Cardiac septum (tissue), 1 donor: Measurements from ENCODE around the gene POU2AF1. TPM values are rescaled to one million over a fixed set of nuclear protein-coding genes. Genes with fewer than 3 reads are reported as not detected.

Source experiments
- DNase-seq: peaks from one replicate; pipeline ENCODE4 v3.0.0-alpha.2; 2020; ENCODE audit warnings: low spot score
- intact Hi-C: fragments of 100-400 bp; cut with DNase I; formaldehyde crosslinking; loops from one replicate; pipeline ENCODE4 v1.14.0; 2022
- total RNA-seq: library from RNA; stranded (reverse); fragmentation: NEBNext Ultra II Directional; extraction: Animal tissue kit (Norgen Biotek cat#: 25700); gene quantifications from one replicate; pipeline ENCODE4 v1.2.1, GENCODE V29; 2021
- donor health status: DM: no; HTN: no; CAD: no.

The POU2AF1 gene
- total RNA-seq, 1 donor from 2014 or later, result 0.13 TPM

- no peak for DNase-seq
- intact Hi-C loops, result no loop called here
Measured at GRCh38 chr11:111352935-111353710, 26.0 kb downstream of the POU2AF1 start.

- DNase-seq, result no peak
Measured at GRCh38 chr11:111352231-111352746, 26.8 kb downstream of the POU2AF1 start.

GRCh38 chr11:111351374-111352055, 27.6 kb downstream of the POU2AF1 start:
- intact Hi-C loops, result no loop called here
- DNase-seq, result no peak

More at GRCh38 chr11:111352231-111352746, 26.8 kb downstream of the POU2AF1 start:
- intact Hi-C loops, result no loop called here

- intact Hi-C loops, result no loop called here
- DNase-seq, result no peak
Measured at GRCh38 chr11:111350811-111351210, 28.3 kb downstream of the POU2AF1 start.

GRCh38 chr11:111349191-111349695, 29.8 kb downstream of the POU2AF1 start:
- no peak for DNase-seq
- intact Hi-C loops, result no loop called here

- intact Hi-C loops, result no loop called here
- DNase-seq, result no peak
Measured at GRCh38 chr11:111348147-111348546, 30.9 kb downstream of the POU2AF1 start.

GRCh38 chr11:111347723-111348115, 31.4 kb downstream of the POU2AF1 start:
- DNase-seq, result no peak
- intact Hi-C loops, result no loop called here

- intact Hi-C loops, result no loop called here
Measured at GRCh38 chr11:111347002-111347722, 31.9 kb downstream of the POU2AF1 start.

GRCh38 chr11:111344032-111344431, 35.0 kb downstream of the POU2AF1 start:
- DNase-seq, result no peak
- intact Hi-C loops, result no loop called here

More at GRCh38 chr11:111347002-111347722, 31.9 kb downstream of the POU2AF1 start:
- DNase-seq, result no peak

- no peak for DNase-seq
- intact Hi-C loops, result no loop called here
Measured at GRCh38 chr11:111342329-111342728, 36.7 kb downstream of the POU2AF1 start.

GRCh38 chr11:111339758-111340388, 39.2 kb downstream of the POU2AF1 start:
- DNase-seq, result no peak
- intact Hi-C loops, result no loop called here

- intact Hi-C loops, result no loop called here
- DNase-seq, result no peak
Measured at GRCh38 chr11:111336582-111337256, 42.4 kb downstream of the POU2AF1 start.

- no peak for DNase-seq
- intact Hi-C loops, result no loop called here
Measured at GRCh38 chr11:111336062-111336461, 43.0 kb downstream of the POU2AF1 start.

- no peak for DNase-seq
- intact Hi-C loops, result no loop called here
Measured at GRCh38 chr11:111335549-111335948, 43.5 kb downstream of the POU2AF1 start.

- intact Hi-C loops, result no loop called here
- no peak for DNase-seq
Measured at GRCh38 chr11:111334532-111335502, 44.3 kb downstream of the POU2AF1 start.

GRCh38 chr11:111331711-111332479, 47.2 kb downstream of the POU2AF1 start:
- no peak for DNase-seq
- intact Hi-C loops, result no loop called here

- no peak for DNase-seq
- intact Hi-C loops, result no loop called here
Measured at GRCh38 chr11:111330234-111330893, 48.7 kb downstream of the POU2AF1 start.
